HG02623 (cell line): ENCODE results near the gene NINJ2.

Source experiments
- ATAC-seq: cut with Tn5 transposase; IDR thresholded peaks from one replicate; pipeline ENCODE4 v1.9.1; 2021; ENCODE audit warnings: moderate library complexity; ENCODE audit not compliant: unreplicated experiment

NINJ2 gene

DNA sequence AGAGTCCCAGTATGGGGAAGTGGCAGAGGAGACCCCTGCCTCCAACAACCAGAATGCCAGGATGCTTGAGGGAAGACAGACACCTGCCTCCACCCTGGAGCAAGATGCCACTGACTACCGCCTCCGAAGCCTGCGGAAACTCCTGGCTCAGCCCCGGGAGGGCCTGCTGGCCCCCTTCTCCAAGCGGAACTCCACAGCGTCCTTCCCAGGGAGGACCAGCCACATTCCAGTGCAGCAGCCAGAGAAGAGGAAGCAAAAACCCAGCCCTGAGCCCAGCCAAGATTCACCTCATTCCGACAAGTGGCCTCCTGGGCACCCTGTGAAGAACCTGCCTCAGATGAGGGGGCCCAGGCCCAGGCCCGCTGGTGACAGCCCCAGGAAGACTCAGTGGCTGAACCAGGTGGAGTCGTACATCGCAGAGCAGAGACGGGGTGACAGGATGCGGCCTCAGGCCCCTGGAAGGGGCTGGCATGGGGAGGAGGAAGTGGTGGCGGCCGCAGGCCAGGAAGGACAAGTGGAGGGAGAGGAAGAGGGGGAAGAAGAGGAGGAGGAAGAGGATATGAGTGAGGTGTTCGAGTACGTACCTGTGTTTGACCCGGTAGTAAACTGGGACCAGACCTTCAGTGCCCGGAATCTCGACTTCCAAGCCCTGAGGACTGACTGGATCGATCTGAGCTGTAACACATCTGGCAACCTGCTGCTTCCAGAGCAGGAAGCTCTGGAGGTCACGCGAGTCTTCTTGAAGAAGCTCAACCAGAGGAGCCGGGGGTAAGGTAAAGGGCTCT is 109.8 kb downstream of the NINJ2 start:
- ATAC-seq = no peak

- ATAC-seq = no peak
Observed at GRCh38 chr12:552466-552865, 110.8 kb downstream of the NINJ2 start.

GRCh38 chr12:550473-551260 is 112.6 kb downstream of the NINJ2 start:
- ATAC-seq = no peak

- ATAC-seq = no peak
Observed at GRCh38 chr12:549476-550082, 113.7 kb downstream of the NINJ2 start.

- no peak for ATAC-seq
Observed at GRCh38 chr12:547883-548470, 115.3 kb downstream of the NINJ2 start.

GRCh38 chr12:546920-547845 is 116.1 kb downstream of the NINJ2 start:
- no peak for ATAC-seq

GRCh38 chr12:546265-546919 is 116.9 kb downstream of the NINJ2 start:
- ATAC-seq = no peak

GRCh38 chr12:545835-546234 is 117.4 kb downstream of the NINJ2 start:
- ATAC-seq = no peak

GRCh38 chr12:544941-545635 is 118.2 kb downstream of the NINJ2 start:
- no peak for ATAC-seq

DNA sequence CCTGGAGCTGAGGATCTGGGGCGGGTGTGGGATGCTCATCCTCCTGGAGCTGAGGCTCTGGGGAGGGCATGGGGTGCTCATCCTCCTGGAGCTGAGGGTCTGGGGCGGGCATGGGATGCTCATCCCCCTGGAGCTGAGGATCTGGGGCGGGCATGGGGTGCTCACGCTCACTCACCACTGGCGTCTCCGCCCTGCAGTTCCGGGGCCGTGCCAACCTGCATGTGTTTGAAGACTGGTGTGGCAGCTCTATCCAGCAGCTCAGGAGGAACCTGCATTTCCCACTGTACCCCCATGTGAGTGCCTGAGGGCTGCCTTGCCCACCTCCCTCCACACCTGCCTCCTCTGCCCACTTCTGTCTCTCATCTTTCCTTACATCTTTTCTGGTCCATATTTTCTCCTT is 119.1 kb downstream of the NINJ2 start:
- ATAC-seq = no peak

GRCh38 chr12:543114-543451 is 120.2 kb downstream of the NINJ2 start:
- ATAC-seq = no peak

DNA sequence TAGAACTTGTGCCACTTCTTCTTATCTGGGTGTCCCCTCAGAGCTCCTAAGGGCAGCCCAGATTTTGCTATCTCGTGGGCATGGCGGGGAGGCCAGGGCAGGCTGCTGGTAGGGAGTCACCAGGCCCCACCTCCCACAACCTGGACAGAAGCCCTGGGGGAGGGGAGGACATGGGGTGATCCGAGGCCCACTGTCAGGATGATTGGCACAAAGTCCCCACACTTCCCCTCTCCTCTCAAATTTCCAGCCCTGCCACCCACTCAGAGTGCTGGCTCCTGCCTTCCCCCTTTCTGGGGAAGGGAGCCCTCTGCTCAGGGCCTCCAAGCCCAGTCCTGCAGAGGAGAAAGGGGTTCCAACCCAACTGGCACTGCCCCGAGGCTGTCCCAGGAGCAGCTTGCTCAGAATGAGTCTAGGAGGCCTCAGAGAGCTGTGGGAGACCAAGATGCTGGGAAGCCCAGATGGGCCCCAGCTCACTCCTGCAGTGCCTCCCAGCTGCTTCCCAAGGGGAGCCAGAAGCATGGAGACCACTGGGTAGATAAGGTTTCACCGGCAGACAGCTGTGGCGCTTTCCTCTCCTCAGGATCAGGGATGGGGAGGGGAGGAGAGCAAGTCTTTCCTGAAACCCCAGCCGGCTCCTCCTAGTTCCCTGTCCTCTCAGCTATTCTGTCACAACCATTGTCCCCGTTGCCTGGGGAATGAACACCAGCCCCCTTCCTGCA is 120.7 kb downstream of the NINJ2 start:
- ATAC-seq = no peak

DNA sequence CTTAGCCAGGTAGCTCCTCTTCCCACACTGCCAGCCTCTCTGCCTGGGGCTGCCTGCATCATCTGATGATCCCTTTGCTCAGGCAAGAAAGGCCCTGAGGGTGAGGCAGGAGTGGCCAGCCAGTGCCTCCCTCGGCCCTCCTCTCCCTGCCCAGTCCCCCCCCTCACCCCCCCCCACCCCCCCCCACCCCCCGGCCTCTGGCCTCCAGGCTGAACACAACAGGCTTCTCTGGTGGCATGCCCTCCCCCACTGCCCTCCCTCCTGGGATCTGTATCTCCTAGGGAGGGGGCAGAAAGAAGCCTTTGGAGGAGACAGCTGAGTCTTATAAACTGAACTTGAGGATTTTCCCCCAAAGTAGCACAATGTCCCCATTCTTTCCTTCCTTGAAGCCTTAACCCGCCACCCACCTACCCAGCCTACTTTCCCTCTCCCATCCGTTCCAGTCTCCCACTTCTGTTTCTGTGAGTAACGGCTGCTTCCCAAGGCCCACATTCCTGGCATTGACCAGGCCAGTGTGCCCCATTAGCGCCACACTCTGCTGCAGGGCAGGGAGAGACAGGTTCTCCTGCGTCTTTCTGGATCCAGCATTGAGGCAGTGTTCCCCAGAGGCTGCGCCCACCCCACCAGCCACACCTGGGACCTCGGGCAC is 121.4 kb downstream of the NINJ2 start:
- no peak for ATAC-seq

DNA sequence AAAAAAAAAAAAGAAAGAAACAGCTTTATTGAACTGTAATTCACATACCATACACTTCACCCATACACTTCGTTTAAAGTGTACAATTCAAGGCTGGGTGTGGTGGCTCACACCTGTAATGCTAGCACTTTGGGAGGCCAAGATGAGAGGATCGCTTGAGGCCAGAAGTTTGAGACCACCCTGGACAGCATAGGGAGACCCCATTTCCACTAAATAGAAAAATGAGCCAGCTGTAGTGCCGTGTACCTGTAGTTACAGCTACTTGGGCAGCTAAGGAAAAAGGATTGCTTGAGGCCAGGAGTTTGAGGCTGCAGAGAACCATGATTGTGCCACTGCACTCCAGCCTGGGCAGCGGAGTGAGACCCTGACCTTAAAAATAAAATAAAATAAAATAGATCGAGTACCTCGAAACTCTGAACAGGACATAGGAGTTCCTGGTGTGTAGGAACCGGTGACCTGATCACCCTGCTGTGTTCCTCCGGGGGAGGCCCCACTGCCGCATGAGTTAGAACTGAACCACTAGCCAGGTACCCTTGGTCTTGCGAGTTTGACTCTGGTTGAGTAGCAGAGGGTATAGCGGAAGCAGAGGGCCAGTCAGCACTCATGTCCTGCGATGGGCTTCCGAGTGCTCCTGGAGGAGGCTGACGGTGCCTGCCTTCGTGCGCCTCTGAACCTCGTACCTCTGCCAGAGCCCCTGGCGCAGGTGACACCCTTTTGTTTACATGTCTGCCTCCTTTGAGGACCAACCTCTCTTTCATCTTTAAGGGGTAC is 123.5 kb downstream of the NINJ2 start:
- no peak for ATAC-seq

DNA sequence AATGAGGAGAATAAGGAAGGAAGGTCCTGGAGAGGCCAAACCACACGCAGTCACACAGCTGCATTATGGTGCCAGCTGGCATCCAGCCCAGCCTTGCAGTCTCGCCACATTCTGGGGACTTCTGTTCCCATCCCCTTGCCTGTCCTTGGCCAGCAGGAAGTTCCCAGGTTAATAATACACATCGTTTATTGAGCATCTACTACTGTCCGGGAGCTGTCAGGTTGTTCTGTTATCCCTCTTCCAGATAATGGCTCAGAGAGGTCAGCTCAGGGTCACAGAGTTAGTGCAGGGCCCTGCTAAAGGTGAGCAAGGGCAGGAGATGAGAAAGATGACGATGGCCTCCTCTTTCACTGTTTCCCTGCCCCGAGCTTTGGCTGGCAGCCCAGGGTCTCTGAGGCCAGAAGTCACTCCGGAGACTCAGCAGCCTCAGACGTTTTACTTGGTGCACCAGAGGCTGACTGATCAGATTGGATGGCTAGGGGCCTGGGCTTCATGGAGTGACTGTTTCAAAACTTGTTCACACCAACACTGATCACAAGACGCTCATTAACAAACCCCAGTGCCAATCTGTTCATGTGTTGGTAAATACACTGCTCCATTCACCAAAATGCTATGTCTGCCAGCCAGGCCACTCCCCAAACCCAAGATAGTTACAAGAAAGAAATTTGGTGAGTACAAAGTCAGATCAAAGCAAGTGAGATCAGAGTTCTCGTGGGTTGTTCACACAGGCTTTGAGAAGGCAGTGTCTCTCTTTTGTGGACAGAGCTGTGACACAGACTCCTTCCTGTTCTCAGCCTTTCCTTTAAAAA is 124.3 kb downstream of the NINJ2 start:
- ATAC-seq = no peak

DNA sequence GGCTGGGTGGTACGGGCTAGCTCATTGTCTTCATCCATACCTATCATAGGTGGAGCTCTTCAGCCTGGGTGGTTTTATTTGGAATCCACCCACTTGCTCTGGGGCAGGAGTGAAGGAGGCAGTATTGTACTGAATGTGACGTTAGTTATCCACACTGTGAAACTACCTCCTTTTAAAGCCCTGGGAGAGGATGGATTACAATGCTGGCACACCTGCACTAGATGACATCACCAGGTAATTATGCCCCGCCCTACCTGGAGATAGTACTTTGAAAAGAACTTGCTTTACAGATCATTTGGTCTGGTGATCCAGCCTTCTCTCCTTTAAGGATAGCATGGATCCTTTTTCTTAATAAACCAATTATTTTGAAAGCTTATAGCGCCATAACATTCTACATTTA is 125.5 kb downstream of the NINJ2 start:
- ATAC-seq = no peak

GRCh38 chr12:536751-537245 is 126.4 kb downstream of the NINJ2 start:
- no peak for ATAC-seq
